Astrocyte (in vitro differentiated cells and primary cell): ENCODE measurements around the gene PLPPR4. TPM values are rescaled to one million over a fixed set of nuclear protein-coding genes. Genes with fewer than 3 reads are reported as not detected.

Source experiments
- DNase-seq: peaks from one replicate; pipeline ENCODE4 v3.0.0-alpha.2; 2010; ENCODE audit warnings: low read depth
- FAIRE-seq: peaks from 2 replicates; lab custom pipeline; 2011; peaks lifted over from hg19 to GRCh38; lab: Jason Lieb, UNC
- H2AFZ ChIP-seq: 2 replicates; pipeline ENCODE4 v1.6.0; 2012; ENCODE audit warnings: low read depth, low read length, inconsistent platforms
- H3K27ac ChIP-seq: 2 replicates; pipeline ENCODE4 v1.5.1; 2011; ENCODE audit warnings: low read depth, low read length, inconsistent platforms
- H3K27me3 ChIP-seq: 2 replicates; pipeline ENCODE4 v1.6.0; 2011; ENCODE audit warnings: low read length, inconsistent platforms; ENCODE audit not compliant: insufficient read depth
- H3K36me3 ChIP-seq: 2 replicates; pipeline ENCODE4 v1.5.1; 2011; ENCODE audit warnings: low read length, inconsistent platforms; ENCODE audit not compliant: insufficient read depth
- H3K4me1 ChIP-seq: 2 replicates; pipeline ENCODE4 v1.5.1; 2011; ENCODE audit warnings: low read length, inconsistent platforms; ENCODE audit not compliant: insufficient read depth
- H3K4me2 ChIP-seq: 2 replicates; pipeline ENCODE4 v1.6.0; 2012; ENCODE audit warnings: low read length, inconsistent platforms
- H3K4me3 ChIP-seq: 2 replicates; pipeline ENCODE4 v1.5.1; 2011; ENCODE audit warnings: low read depth, mild to moderate bottlenecking, low read length, inconsistent platforms; ENCODE audit not compliant: insufficient read depth
- H3K79me2 ChIP-seq: 2 replicates; pipeline ENCODE4 v1.6.0; 2012; ENCODE audit warnings: mild to moderate bottlenecking, low read length, inconsistent platforms; ENCODE audit not compliant: insufficient read depth
- H3K9ac ChIP-seq: 2 replicates; pipeline ENCODE4 v1.6.0; 2012; ENCODE audit warnings: mild to moderate bottlenecking, low read length, inconsistent platforms
- H3K9me3 ChIP-seq: 2 replicates; pipeline ENCODE4 v1.5.1; 2012; ENCODE audit warnings: low read depth, mild to moderate bottlenecking, low read length, inconsistent platforms; ENCODE audit not compliant: insufficient read depth
- H4K20me1 ChIP-seq: 2 replicates; pipeline ENCODE4 v1.6.0; 2012; ENCODE audit warnings: low read length, inconsistent platforms; ENCODE audit not compliant: insufficient read depth
- H3K27ac Mint-ChIP-seq: one replicate; pipeline ENCODE4 v1.8.0; 2021; ENCODE audit warnings: mild to moderate bottlenecking, mixed read lengths; ENCODE audit not compliant: unreplicated experiment
- H3K27me3 Mint-ChIP-seq: one replicate; pipeline ENCODE4 v1.8.0; 2021; ENCODE audit warnings: low read depth, mixed read lengths; ENCODE audit not compliant: unreplicated experiment
- H3K36me3 Mint-ChIP-seq: one replicate; pipeline ENCODE4 v1.8.0; 2021; ENCODE audit warnings: low read depth, mixed read lengths; ENCODE audit not compliant: unreplicated experiment
- H3K4me1 Mint-ChIP-seq: one replicate; pipeline ENCODE4 v1.8.0; 2021; ENCODE audit warnings: low read depth, mixed read lengths; ENCODE audit not compliant: unreplicated experiment
- H3K4me3 Mint-ChIP-seq: one replicate; pipeline ENCODE4 v1.8.0; 2021; ENCODE audit warnings: mild to moderate bottlenecking, moderate library complexity, mixed read lengths; ENCODE audit not compliant: unreplicated experiment
- H3K9me3 Mint-ChIP-seq: one replicate; pipeline ENCODE4 v1.8.0; 2021; ENCODE audit warnings: mild to moderate bottlenecking, mixed read lengths; ENCODE audit not compliant: unreplicated experiment
- EZH2 ChIP-seq: IDR thresholded peaks from 2 replicates; pipeline ENCODE4 v1.6.1; 2012; ENCODE audit warnings: mild to moderate bottlenecking, low read length, inconsistent platforms; ENCODE audit not compliant: insufficient read depth
- total RNA-seq: library from RNA; stranded (reverse); gene quantifications from 2 replicates; pipeline ENCODE4 v1.2.1, GENCODE V29; 2021
- TF ChIP-seq, protein P1 (sequence below): IDR thresholded peaks from 2 replicates; pipeline ENCODE4 v1.5.1; 2011; ENCODE audit warnings: low read depth, mild to moderate bottlenecking, inconsistent platforms, low read length, moderate library complexity; ENCODE audit not compliant: insufficient read depth

Gene PLPPR4
- total RNA-seq, 1 donor from 2014 or later, result 0.07 TPM

DNA sequence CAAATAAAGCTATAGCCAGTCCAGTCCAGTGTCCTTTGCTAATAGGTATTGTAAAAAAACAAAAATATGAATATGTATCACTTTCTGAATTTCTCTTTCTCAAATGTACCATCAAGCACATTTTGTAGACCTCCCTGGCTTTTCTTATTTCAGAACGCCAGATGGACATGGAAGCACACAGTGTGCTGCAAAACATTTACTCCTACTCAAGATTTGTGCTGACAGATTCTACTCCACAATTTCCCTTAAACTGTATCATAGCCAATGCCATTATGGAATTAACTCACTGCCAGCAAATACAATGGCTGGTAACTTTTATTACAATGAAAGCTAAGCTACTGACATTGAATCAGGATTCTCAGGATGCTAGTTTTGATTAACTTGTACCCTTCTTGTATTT, 30.8 kb upstream of the PLPPR4 start:
- no peak overlapping the region for H3K4me2 ChIP-seq
- Mint-ChIP-seq H3K27ac (no peak overlapping the region), H3K4me3 (no peak overlapping the region), H3K36me3 (no peaks in the 10 kb centered on the region), H3K9me3 (no peaks in the 10 kb centered on the region), H3K4me1 (no peaks in the 10 kb centered on the region), H3K27me3 (no peaks in the 10 kb centered on the region)
- no peak overlapping the region for H3K4me3 ChIP-seq
- H3K9me3 ChIP-seq, result no peaks in the 10 kb centered on the region
- H3K27me3 ChIP-seq, result no peaks in the 10 kb centered on the region
- no peaks in the 10 kb centered on the region for H3K36me3 ChIP-seq
- no peak for FAIRE-seq
- H3K79me2 ChIP-seq, result no peaks in the 10 kb centered on the region
- H3K27ac ChIP-seq, result no peak overlapping the region
- no peak overlapping the region for H2AFZ ChIP-seq
- TF ChIP-seq EZH2, result no peak
- TF ChIP-seq, protein P1, sequence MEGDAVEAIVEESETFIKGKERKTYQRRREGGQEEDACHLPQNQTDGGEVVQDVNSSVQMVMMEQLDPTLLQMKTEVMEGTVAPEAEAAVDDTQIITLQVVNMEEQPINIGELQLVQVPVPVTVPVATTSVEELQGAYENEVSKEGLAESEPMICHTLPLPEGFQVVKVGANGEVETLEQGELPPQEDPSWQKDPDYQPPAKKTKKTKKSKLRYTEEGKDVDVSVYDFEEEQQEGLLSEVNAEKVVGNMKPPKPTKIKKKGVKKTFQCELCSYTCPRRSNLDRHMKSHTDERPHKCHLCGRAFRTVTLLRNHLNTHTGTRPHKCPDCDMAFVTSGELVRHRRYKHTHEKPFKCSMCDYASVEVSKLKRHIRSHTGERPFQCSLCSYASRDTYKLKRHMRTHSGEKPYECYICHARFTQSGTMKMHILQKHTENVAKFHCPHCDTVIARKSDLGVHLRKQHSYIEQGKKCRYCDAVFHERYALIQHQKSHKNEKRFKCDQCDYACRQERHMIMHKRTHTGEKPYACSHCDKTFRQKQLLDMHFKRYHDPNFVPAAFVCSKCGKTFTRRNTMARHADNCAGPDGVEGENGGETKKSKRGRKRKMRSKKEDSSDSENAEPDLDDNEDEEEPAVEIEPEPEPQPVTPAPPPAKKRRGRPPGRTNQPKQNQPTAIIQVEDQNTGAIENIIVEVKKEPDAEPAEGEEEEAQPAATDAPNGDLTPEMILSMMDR, result no peak
- no peak for DNase-seq
- no peak overlapping the region for H3K9ac ChIP-seq
- no peaks in the 10 kb centered on the region for H3K4me1 ChIP-seq
- no peaks in the 10 kb centered on the region for H4K20me1 ChIP-seq

DNA sequence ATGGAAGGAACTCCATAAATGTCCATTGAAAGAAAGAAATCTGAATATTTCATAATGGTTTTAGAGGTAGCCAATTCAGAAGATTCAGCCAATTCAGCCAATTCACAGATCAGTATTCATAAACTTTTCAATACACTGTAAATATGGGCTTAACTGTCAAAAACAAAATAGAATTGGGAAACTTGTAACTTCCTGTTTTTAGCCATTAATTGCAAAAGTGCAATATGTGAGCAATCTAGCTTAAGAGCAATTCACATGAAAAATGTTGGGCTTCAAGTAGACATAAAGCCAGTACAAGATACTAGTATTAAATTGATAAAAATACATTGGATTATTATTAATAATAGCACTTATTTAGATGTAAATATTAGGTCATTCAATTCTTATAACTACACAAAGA, 27.5 kb upstream of the PLPPR4 start:
- Histone ChIP-seq H2AFZ (no peak overlapping the region), H3K27ac (no peak overlapping the region), H3K79me2 (no peaks in the 10 kb centered on the region), H3K4me2 (no peak overlapping the region), H3K27me3 (no peaks in the 10 kb centered on the region), H4K20me1 (no peaks in the 10 kb centered on the region), H3K9ac (no peak overlapping the region), H3K4me3 (no peak overlapping the region), H3K9me3 (no peaks in the 10 kb centered on the region), H3K4me1 (no peaks in the 10 kb centered on the region), H3K36me3 (no peaks in the 10 kb centered on the region)
- Mint-ChIP-seq H3K9me3 (no peaks in the 10 kb centered on the region), H3K4me3 (no peak overlapping the region), H3K36me3 (no peaks in the 10 kb centered on the region), H3K27me3 (no peaks in the 10 kb centered on the region), H3K27ac (no peak overlapping the region), H3K4me1 (no peaks in the 10 kb centered on the region)
- TF ChIP-seq EZH2, result no peak
- TF ChIP-seq, protein P1, result no peak
- DNase-seq (no peak), FAIRE-seq (no peak)

DNA sequence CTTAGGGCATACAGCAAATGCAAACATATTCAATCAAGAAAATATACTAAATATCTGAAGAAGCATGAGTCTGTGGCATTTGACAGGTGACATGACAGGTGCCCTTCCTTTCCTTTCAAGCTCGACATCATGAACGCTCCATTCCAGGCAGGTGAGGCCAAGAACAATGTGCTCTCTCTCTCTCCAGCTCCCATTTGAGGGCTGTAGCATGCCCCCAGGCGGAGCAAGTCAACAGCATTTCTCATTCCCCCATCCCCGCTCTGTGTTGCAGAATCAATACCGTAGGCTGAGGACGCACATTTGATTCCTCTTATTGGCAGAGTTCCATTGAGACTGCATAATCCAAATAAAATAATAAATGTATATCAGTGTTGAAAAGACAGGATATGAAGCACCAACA, 24.6 kb upstream of the PLPPR4 start:
- H3K27me3 ChIP-seq, result no peaks in the 10 kb centered on the region
- DNase-seq (no peak), FAIRE-seq (no peak)
- H3K9me3 ChIP-seq, result no peaks in the 10 kb centered on the region
- H3K4me1 Mint-ChIP-seq, result no peaks in the 10 kb centered on the region
- no peak overlapping the region for H3K4me3 ChIP-seq
- H3K27ac Mint-ChIP-seq, result no peak overlapping the region
- H3K4me3 Mint-ChIP-seq, result no peak overlapping the region
- no peaks in the 10 kb centered on the region for H3K4me1 ChIP-seq
- no peaks in the 10 kb centered on the region for H3K36me3 Mint-ChIP-seq
- H3K36me3 ChIP-seq, result no peaks in the 10 kb centered on the region
- TF ChIP-seq, protein P1, result no peak
- TF ChIP-seq EZH2, result no peak
- no peaks in the 10 kb centered on the region for H3K27me3 Mint-ChIP-seq
- no peak overlapping the region for H3K9ac ChIP-seq
- H4K20me1 ChIP-seq, result no peaks in the 10 kb centered on the region
- no peak overlapping the region for H3K27ac ChIP-seq
- H3K4me2 ChIP-seq, result no peak overlapping the region
- no peaks in the 10 kb centered on the region for H3K79me2 ChIP-seq
- H3K9me3 Mint-ChIP-seq, result no peaks in the 10 kb centered on the region
- no peak overlapping the region for H2AFZ ChIP-seq
